GM12873 (cell line): Measurements from ENCODE around the gene DNAJB2.

Experiments
- CTCF ChIP-seq: IDR thresholded peaks from 2 replicates; pipeline ENCODE4 v1.5.1; 2012; ENCODE audit warnings: low read depth, mild to moderate bottlenecking, moderate library complexity, low read length, control low read depth; ENCODE audit not compliant: insufficient read depth; ENCODE audit errors: missing control alignments

Gene DNAJB2

GRCh38 chr2:219246559-219246958 is 32.6 kb upstream of the DNAJB2 start:
- TF ChIP-seq CTCF, result no peak

- no peak for TF ChIP-seq CTCF
Observed at GRCh38 chr2:219247678-219248642, 31.2 kb upstream of the DNAJB2 start.

GRCh38 chr2:219248845-219249202 is 30.3 kb upstream of the DNAJB2 start:
- TF ChIP-seq CTCF, result no peak

GRCh38 chr2:219249203-219249980 is 29.8 kb upstream of the DNAJB2 start:
- no peak for TF ChIP-seq CTCF

- TF ChIP-seq CTCF, result no peak
Observed at GRCh38 chr2:219250049-219250781, 29.0 kb upstream of the DNAJB2 start.

GRCh38 chr2:219251656-219252055 is 27.5 kb upstream of the DNAJB2 start:
- no peak for TF ChIP-seq CTCF

GRCh38 chr2:219252084-219252483 is 27.1 kb upstream of the DNAJB2 start:
- TF ChIP-seq CTCF, result no peak
